ENCODE results near the gene GPR156. TPM values are rescaled to one million over a fixed set of nuclear protein-coding genes. Genes with fewer than 3 reads are reported as not detected.
A peak's percentile ranks its signal among the peaks of the same experiment; 100 is the strongest.
"Not testable (repeated sequence)": the region's sequence is repeated elsewhere in the genome, so short reads cannot be mapped to it uniquely, and the experiment has no call there.

The GPR156 gene
- total and polyA plus RNA-seq, 12 donors = 0.04 to 0.23 (median 0.07) TPM; not detected in 7

DNA sequence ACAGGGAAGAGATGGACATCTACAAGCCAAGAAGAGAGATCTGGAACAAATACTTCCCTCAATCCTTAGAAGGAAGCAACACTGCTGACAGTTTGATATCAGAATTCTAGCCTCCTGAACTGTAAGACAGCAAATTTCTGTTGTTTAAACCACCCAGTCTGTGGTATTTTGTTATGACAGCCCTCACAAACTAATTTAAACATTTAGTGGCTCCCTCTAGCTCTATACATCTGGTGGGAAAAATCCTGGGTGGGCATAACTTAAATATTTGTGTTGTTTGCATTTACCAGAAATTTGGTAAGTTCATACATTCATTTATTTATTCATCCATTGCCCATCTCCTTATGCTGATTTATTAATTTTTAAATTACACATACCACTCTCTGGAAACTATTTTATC, 128.3 kb downstream of the GPR156 start:
- Histone ChIP-seq H3K27me3 (no peaks in the 10 kb centered on the region), H3K27ac (no peak overlapping the region), H3K4me1 (peaks cover 0 to 27% (median 0%) of the 10 kb centered on the region in 9 donors), H3K4me3 (no peak overlapping the region), H3K9me3 (peaks cover 0 to 23% (median 4%) of the 10 kb centered on the region in 11 donors), H3K36me3 (no peaks in the 10 kb centered on the region)
- DNase-seq (no peak), ATAC-seq (no peak)
- intact Hi-C loops (cut with DNase I) = no loop called here
- TF ChIP-seq, protein P1, sequence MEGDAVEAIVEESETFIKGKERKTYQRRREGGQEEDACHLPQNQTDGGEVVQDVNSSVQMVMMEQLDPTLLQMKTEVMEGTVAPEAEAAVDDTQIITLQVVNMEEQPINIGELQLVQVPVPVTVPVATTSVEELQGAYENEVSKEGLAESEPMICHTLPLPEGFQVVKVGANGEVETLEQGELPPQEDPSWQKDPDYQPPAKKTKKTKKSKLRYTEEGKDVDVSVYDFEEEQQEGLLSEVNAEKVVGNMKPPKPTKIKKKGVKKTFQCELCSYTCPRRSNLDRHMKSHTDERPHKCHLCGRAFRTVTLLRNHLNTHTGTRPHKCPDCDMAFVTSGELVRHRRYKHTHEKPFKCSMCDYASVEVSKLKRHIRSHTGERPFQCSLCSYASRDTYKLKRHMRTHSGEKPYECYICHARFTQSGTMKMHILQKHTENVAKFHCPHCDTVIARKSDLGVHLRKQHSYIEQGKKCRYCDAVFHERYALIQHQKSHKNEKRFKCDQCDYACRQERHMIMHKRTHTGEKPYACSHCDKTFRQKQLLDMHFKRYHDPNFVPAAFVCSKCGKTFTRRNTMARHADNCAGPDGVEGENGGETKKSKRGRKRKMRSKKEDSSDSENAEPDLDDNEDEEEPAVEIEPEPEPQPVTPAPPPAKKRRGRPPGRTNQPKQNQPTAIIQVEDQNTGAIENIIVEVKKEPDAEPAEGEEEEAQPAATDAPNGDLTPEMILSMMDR (IDR thresholded peaks at IDR 0.05) = no peak

GRCh38 chr3:120155694-120156093, 129.3 kb downstream of the GPR156 start:
- ATAC-seq; H3K27ac ChIP-seq; H3K4me3 ChIP-seq; H3K36me3 ChIP-seq; H3K27me3 ChIP-seq; DNase-seq; intact Hi-C loops (cut with DNase I): not testable (repeated sequence)
- H3K9me3 ChIP-seq = peaks cover 0 to 23% (median 4%) of the 10 kb centered on the region in 11 donors
- WGBS, 2 donors = 90 to 92% methylated on average over 3 of the region's 3 CpGs
- peaks cover 0 to 26% (median 0%) of the 10 kb centered on the region in 9 donors for H3K4me1 ChIP-seq

DNA sequence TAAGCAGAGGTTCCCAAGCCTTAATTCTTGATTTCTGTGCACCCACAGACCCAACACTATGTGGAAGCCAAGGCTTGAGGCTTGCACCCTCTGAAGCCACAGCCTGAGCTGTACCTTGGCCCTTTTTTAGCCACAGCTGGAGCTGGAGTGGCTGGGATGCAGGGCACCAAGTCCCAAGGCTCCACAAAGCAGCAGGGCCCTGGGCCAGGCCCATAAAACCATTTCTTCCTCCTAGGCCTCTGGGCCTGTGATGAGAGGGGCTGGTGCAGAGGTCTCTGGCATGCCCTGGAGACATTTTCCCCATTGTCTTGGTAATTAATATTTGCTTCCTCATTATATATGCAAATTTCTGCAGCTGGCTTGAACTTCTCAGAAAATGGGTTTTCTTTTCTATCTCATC, 129.9 kb downstream of the GPR156 start:
- intact Hi-C loops (cut with DNase I) = no loop called here
- H3K4me1 ChIP-seq = peaks cover 0 to 20% (median 0%) of the 10 kb centered on the region in 9 donors
- H3K9me3 ChIP-seq = peaks cover 0 to 23% (median 4%) of the 10 kb centered on the region in 11 donors
- H3K27ac ChIP-seq = no peak overlapping the region
- TF ChIP-seq, protein P1 (IDR thresholded peaks at IDR 0.05) = no peak
- H3K36me3 ChIP-seq = no peaks in the 10 kb centered on the region
- H3K27me3 ChIP-seq = no peaks in the 10 kb centered on the region
- DNase-seq (no peak), ATAC-seq (no peak)
- H3K4me3 ChIP-seq = no peak overlapping the region

GRCh38 chr3:120153294-120153693, 131.7 kb downstream of the GPR156 start:
- H3K27ac ChIP-seq = peak overlapping the region in 3 of 10 donors; percentile 9 to 73 (median 45)
- intact Hi-C loops (cut with DNase I) = no loop called here
- DNase-seq = no peak
- H3K9me3 ChIP-seq = peaks cover 0 to 23% (median 4%) of the 10 kb centered on the region in 11 donors
- H3K27me3 ChIP-seq = no peaks in the 10 kb centered on the region
- TF ChIP-seq, protein P1 (IDR thresholded peaks at IDR 0.05) = no peak
- no peaks in the 10 kb centered on the region for H3K36me3 ChIP-seq
- ATAC-seq = peak in 3 of 8 donors; percentile 46 to 63 (median 61)
- WGBS, 2 donors = 46% methylated on average over 2 of the region's 2 CpGs
- H3K4me3 ChIP-seq = no peak overlapping the region
- H3K4me1 ChIP-seq = peaks cover 0 to 12% (median 4%) of the 10 kb centered on the region in 9 donors

DNA sequence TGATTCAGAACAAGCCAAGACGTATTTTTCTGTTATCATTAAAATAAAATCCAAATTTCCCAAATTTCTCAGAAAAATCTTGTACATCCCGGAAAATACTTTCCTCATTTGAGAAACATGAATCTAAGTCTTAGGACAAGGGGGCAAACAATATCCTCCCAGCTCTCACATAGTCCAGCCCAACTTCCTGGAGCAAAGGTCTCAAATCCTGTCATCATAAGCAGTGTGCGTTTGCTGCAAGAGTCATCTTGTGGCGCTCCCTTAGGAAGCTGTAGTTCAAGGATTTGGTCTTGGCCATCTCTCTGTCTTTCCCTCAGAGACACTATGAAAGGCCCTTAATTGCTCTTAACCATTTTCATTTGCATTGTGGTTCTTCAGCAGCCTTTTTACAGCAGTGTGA, 133.2 kb downstream of the GPR156 start:
- Histone ChIP-seq H3K27ac (no peak overlapping the region), H3K36me3 (no peaks in the 10 kb centered on the region), H3K4me1 (peaks cover 0 to 25% (median 17%) of the 10 kb centered on the region in 9 donors), H3K9me3 (peaks cover 0 to 23% (median 4%) of the 10 kb centered on the region in 11 donors), H3K4me3 (no peak overlapping the region), H3K27me3 (no peaks in the 10 kb centered on the region)
- intact Hi-C loops (cut with DNase I) = no loop called here
- DNase-seq = no peak
- TF ChIP-seq, protein P1 (IDR thresholded peaks at IDR 0.05) = no peak
- WGBS, 2 donors = 57 to 71% methylated on average over 4 of the region's 4 CpGs
- ATAC-seq = no peak

All from heart right ventricle (tissue), 16 donors.